Trophoblast cell (in vitro differentiated cells and primary cell): ENCODE measurements around the gene TRAPPC5.

Source experiments
- DNase-seq, 2 donors: peaks; one replicate each; pipeline ENCODE4 v3.0.0-alpha.2; 2016
- H2AFZ ChIP-seq: 2 replicates; pipeline ENCODE4 v1.6.1; 2013; ENCODE audit warnings: low read length, moderate library complexity, mild to moderate bottlenecking; ENCODE audit not compliant: insufficient read depth, poor library complexity
- H2AK5ac ChIP-seq: 2 replicates; pipeline ENCODE4 v1.6.1; 2013; ENCODE audit warnings: mild to moderate bottlenecking, low read length
- H2BK120ac ChIP-seq: 2 replicates; pipeline ENCODE4 v1.6.1; 2013; ENCODE audit warnings: low read length, mild to moderate bottlenecking, moderate library complexity; ENCODE audit not compliant: insufficient read depth, poor library complexity
- H2BK12ac ChIP-seq: 2 replicates; pipeline ENCODE4 v1.6.1; 2013; ENCODE audit warnings: mild to moderate bottlenecking, low read length, moderate library complexity
- H2BK5ac ChIP-seq: 2 replicates; pipeline ENCODE4 v1.6.1; 2013; ENCODE audit warnings: low read length, low read depth, moderate library complexity, mild to moderate bottlenecking; ENCODE audit not compliant: poor library complexity
- H3K14ac ChIP-seq: 2 replicates; pipeline ENCODE4 v1.6.1; 2013; ENCODE audit warnings: mild to moderate bottlenecking, low read length
- H3K18ac ChIP-seq: 2 replicates; pipeline ENCODE4 v1.6.1; 2013; ENCODE audit warnings: mild to moderate bottlenecking, low read length
- H3K23ac ChIP-seq: 2 replicates; pipeline ENCODE4 v1.6.1; 2013; ENCODE audit warnings: low read length
- H3K27ac ChIP-seq: 2 replicates; pipeline ENCODE4 v1.5.1; 2013; ENCODE audit warnings: low read depth, mild to moderate bottlenecking, inconsistent platforms, low read length, moderate library complexity
- H3K27me3 ChIP-seq: 2 replicates; pipeline ENCODE4 v1.6.1; 2013; ENCODE audit warnings: inconsistent platforms, mild to moderate bottlenecking, low read length, moderate library complexity; ENCODE audit not compliant: insufficient read depth
- H3K36me3 ChIP-seq, 2 experiments: 1 replicate in 1 of 2; 2 replicates in 1 of 2; pipeline ENCODE4 v1.6.1; 2013; ENCODE audit warnings: low read length in 2 of 2, mild to moderate bottlenecking in 2 of 2, moderate library complexity in 1 of 2; ENCODE audit not compliant: insufficient read depth in 2 of 2, control insufficient read depth in 1 of 2
- H3K4ac ChIP-seq: 2 replicates; pipeline ENCODE4 v1.6.1; 2013; ENCODE audit warnings: low read depth, mild to moderate bottlenecking, low read length, moderate library complexity
- H3K4me1 ChIP-seq, 2 experiments: 1 replicate in 1 of 2; 2 replicates in 1 of 2; pipeline ENCODE4 v1.6.1; 2013; ENCODE audit warnings: low read length in 2 of 2, mild to moderate bottlenecking in 2 of 2, moderate library complexity in 1 of 2; ENCODE audit not compliant: insufficient read depth in 2 of 2, control insufficient read depth in 1 of 2
- H3K4me2 ChIP-seq: 2 replicates; pipeline ENCODE4 v1.6.1; 2013; ENCODE audit warnings: inconsistent platforms, mild to moderate bottlenecking, low read length, moderate library complexity
- H3K4me3 ChIP-seq: 2 replicates; pipeline ENCODE4 v1.5.1; 2013; ENCODE audit warnings: mild to moderate bottlenecking, low read depth, low read length, inconsistent platforms
- H3K79me1 ChIP-seq: one replicate; pipeline ENCODE4 v1.6.1; 2013; ENCODE audit warnings: low read length
- H3K79me2 ChIP-seq: 2 replicates; pipeline ENCODE4 v1.6.1; 2013; ENCODE audit warnings: low read length, mild to moderate bottlenecking; ENCODE audit not compliant: control insufficient read depth, insufficient read depth, poor library complexity
- H3K9ac ChIP-seq: 2 replicates; pipeline ENCODE4 v1.6.1; 2013; ENCODE audit warnings: mild to moderate bottlenecking, low read length
- H3K9me3 ChIP-seq: 2 replicates; pipeline ENCODE4 v1.6.1; 2013; ENCODE audit warnings: low read depth, mild to moderate bottlenecking, control low read depth, inconsistent platforms, low read length; ENCODE audit not compliant: insufficient read depth
- H4K12ac ChIP-seq: 2 replicates; pipeline ENCODE4 v1.6.1; 2013; ENCODE audit warnings: low read depth, mild to moderate bottlenecking, low read length, moderate library complexity
- H4K8ac ChIP-seq: 2 replicates; pipeline ENCODE4 v1.6.1; 2013; ENCODE audit warnings: low read depth, mild to moderate bottlenecking, low read length, moderate library complexity
- H4K91ac ChIP-seq: one replicate; pipeline ENCODE4 v1.6.1; 2013; ENCODE audit warnings: low read depth, mild to moderate bottlenecking, low read length, moderate library complexity
- WGBS: extraction: QIAGEN DNeasy Blood & Tissue Kit; methylation state at CpG from one replicate; pipeline ENCODE4 v1.1.7; 2013; ENCODE audit warnings: missing lambda C conversion rate; ENCODE audit not compliant: insufficient read length, insufficient coverage; ENCODE audit errors: extremely low coverage; 5-methylcytosine and 5-hydroxymethylcytosine counted together

The TRAPPC5 gene

DNA sequence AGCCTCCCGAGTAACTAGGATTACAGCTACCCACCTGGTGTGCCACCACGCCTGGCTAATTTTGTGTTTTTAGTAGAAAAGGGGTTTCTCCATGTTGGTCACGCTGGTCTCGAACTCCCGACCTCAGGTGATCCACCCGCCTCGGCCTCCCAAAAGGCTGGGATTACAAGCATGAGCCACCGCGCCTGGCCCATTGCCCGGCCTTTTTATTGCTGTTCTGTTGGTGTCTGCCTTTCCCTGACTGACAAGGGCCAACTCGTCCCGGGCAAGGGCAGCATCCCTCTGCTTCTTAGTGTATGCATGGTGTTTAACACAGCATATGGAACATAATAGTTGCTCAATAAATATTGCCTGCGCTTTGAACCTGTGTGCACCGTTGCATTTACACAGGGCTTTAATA, 18.0 kb upstream of the TRAPPC5 start:
- Histone ChIP-seq H4K12ac (no peak overlapping the region), H2BK5ac (no peak overlapping the region), H3K18ac (no peak overlapping the region), H3K23ac (no peak overlapping the region), H2BK120ac (no peak overlapping the region), H4K91ac (no peak overlapping the region), H3K4me1 (no peaks in the 10 kb centered on the region), H3K9me3 (no peaks in the 10 kb centered on the region), H3K4me3 (no peak overlapping the region), H3K36me3 (no peaks in the 10 kb centered on the region), H4K8ac (no peak overlapping the region), H2AK5ac (no peak overlapping the region), H3K14ac (no peak overlapping the region), H3K4me2 (no peak overlapping the region), H3K27me3 (no peaks in the 10 kb centered on the region), H3K9ac (no peak overlapping the region), H3K79me1 (no peaks in the 10 kb centered on the region), H3K79me2 (no peaks in the 10 kb centered on the region), H2AFZ (no peak overlapping the region), H2BK12ac (no peak overlapping the region), H3K27ac (no peak overlapping the region), H3K4ac (no peak overlapping the region)
- no CpG with 5 or more reads among the region's 14 CpGs for WGBS
- DNase-seq: no peak

DNA sequence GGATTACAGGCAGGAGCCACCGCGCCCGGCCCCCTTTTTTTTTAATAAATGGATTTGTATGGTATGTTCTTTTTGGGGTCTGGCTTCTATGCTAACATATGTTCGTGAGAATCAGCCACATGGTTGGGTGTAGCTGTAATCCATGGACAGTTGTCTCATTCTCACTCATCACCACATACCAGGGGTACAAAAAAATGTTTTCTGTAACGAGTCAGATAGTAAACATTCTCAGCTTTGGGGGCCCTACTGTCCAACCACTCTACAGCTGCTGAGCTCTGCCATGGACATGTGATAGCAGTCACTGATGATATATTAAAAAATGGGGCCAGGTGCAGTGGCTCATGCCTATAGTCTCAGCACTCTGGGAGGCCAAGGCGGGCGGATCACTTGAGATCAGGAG, 16.9 kb upstream of the TRAPPC5 start:
- no peak overlapping the region for H4K8ac ChIP-seq
- no CpG with 5 or more reads among the region's 7 CpGs for WGBS
- H3K79me2 ChIP-seq: no peaks in the 10 kb centered on the region
- DNase-seq: no peak
- H3K27ac ChIP-seq: no peak overlapping the region
- no peak overlapping the region for H2BK12ac ChIP-seq
- H3K4me2 ChIP-seq: no peak overlapping the region
- no peak overlapping the region for H4K91ac ChIP-seq
- H3K79me1 ChIP-seq: no peaks in the 10 kb centered on the region
- H2BK120ac ChIP-seq: no peak overlapping the region
- H3K4me3 ChIP-seq: no peak overlapping the region
- no peak overlapping the region for H4K12ac ChIP-seq
- H3K9ac ChIP-seq: no peak overlapping the region
- H3K23ac ChIP-seq: no peak overlapping the region
- H2AFZ ChIP-seq: no peak overlapping the region
- peaks cover 2% of the 10 kb centered on the region for H3K9me3 ChIP-seq
- H3K4me1 ChIP-seq: no peaks in the 10 kb centered on the region
- no peak overlapping the region for H3K14ac ChIP-seq
- no peak overlapping the region for H3K4ac ChIP-seq
- peaks cover 1% of the 10 kb centered on the region for H3K27me3 ChIP-seq
- H3K36me3 ChIP-seq: no peaks in the 10 kb centered on the region
- no peak overlapping the region for H3K18ac ChIP-seq
- no peak overlapping the region for H2AK5ac ChIP-seq
- no peak overlapping the region for H2BK5ac ChIP-seq

DNA sequence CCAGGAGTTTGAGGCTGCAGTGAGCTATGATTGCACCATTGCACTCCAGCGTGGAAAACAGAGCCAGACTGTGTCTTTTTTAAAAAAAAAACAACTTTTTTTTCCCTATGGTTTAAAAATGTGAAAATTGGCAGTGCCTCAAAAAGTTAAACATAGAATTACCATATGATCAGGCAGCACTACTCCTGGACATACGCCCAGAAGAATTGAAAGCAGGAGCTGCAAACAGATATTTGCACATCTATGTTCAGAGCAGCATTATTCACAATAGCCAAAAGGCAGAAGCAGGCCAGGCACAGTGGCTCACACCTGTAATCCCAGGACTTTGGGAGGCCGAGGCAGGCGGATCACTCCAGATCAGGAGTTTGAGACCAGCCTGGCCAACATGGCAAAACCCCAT, 15.6 kb upstream of the TRAPPC5 start:
- no peak for DNase-seq
- H2AK5ac ChIP-seq: no peak overlapping the region
- no peak overlapping the region for H4K91ac ChIP-seq
- H3K9ac ChIP-seq: no peak overlapping the region
- peaks cover 6% of the 10 kb centered on the region for H3K9me3 ChIP-seq
- no peak overlapping the region for H3K27ac ChIP-seq
- no peak overlapping the region for H2BK12ac ChIP-seq
- H3K79me1 ChIP-seq: no peaks in the 10 kb centered on the region
- peaks cover 5% of the 10 kb centered on the region for H3K27me3 ChIP-seq
- no peak overlapping the region for H3K23ac ChIP-seq
- no peaks in the 10 kb centered on the region for H3K79me2 ChIP-seq
- no peak overlapping the region for H3K14ac ChIP-seq
- H2BK120ac ChIP-seq: no peak overlapping the region
- no peak overlapping the region for H3K4me2 ChIP-seq
- H2BK5ac ChIP-seq: no peak overlapping the region
- no peaks in the 10 kb centered on the region for H3K4me1 ChIP-seq
- no peak overlapping the region for H3K4me3 ChIP-seq
- H2AFZ ChIP-seq: no peak overlapping the region
- no peak overlapping the region for H3K4ac ChIP-seq
- no peak overlapping the region for H4K8ac ChIP-seq
- no CpG with 5 or more reads among the region's 4 CpGs for WGBS
- H3K36me3 ChIP-seq: no peaks in the 10 kb centered on the region
- no peak overlapping the region for H4K12ac ChIP-seq
- H3K18ac ChIP-seq: no peak overlapping the region

DNA sequence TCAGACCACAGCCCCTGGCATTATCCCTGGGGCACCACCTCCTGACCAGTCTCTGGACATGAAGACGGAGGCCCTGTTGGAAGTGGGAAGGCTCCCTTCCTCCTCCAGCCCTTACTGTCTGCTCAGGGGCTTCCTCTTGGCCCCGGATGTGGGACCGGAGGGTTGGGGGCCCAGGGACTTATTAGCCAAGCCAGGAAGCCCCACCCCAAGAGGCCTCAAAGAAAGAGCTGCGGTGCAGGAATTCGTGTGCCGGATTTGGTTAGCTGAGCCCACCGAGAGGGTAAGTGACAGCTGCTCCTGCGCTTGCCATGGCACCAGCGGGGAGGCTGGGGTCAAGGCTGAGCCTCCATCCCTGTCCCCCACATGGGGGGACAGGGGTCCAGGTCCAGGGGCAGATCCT, 11.8 kb upstream of the TRAPPC5 start, which contains the start of gene RETN:
Gene RETN, plus strand, starts transcription at position 208 of the 400 bp plus-strand sequence. CDS start 278 bp downstream, outside the sequence.
- no peak within 1 kb of the TSS for H3K9ac ChIP-seq
- no peak within 1 kb of the TSS for H3K4me2 ChIP-seq
- H3K27me3 ChIP-seq: peaks cover 11% of the 10 kb centered on the region
- no peak within 1 kb of the TSS for H3K14ac ChIP-seq
- no peak within 1 kb of the TSS for H3K23ac ChIP-seq
- no peak within 1 kb of the TSS for H2BK5ac ChIP-seq
- H2AFZ ChIP-seq: no peak within 1 kb of the TSS
- no peak within 1 kb of the TSS for H4K91ac ChIP-seq
- WGBS: no CpG with 5 or more reads among the region's 9 CpGs
- H3K9me3 ChIP-seq: peaks cover 12% of the 10 kb centered on the region
- no peak within 1 kb of the TSS for H2BK120ac ChIP-seq
- no peaks in the 10 kb centered on the region for H3K79me2 ChIP-seq
- H3K4me1 ChIP-seq: no peaks in the 10 kb centered on the region
- H2AK5ac ChIP-seq: no peak within 1 kb of the TSS
- H3K4me3 ChIP-seq: no peak within 1 kb of the TSS
- no peak within 1 kb of the TSS for H2BK12ac ChIP-seq
- no peak within 1 kb of the TSS for H3K4ac ChIP-seq
- H3K27ac ChIP-seq: no peak within 1 kb of the TSS
- H3K36me3 ChIP-seq: no peaks in the 10 kb centered on the region
- H3K79me1 ChIP-seq: no peaks in the 10 kb centered on the region
- H4K8ac ChIP-seq: no peak within 1 kb of the TSS
- H4K12ac ChIP-seq: no peak within 1 kb of the TSS
- no peak within 1 kb of the TSS for H3K18ac ChIP-seq
- DNase-seq: no peak
